Urinary bladder (tissue), 4 donors: ENCODE data around the gene ISLR2. TPM values are rescaled to one million over a fixed set of nuclear protein-coding genes. Genes with fewer than 3 reads are reported as not detected.
"Not testable (repeated sequence)": the region's sequence is repeated elsewhere in the genome, so short reads cannot be mapped to it uniquely, and the experiment has no call there.

Source experiments
- DNase-seq: peaks from one replicate; pipeline ENCODE4 v3.0.0-alpha.2; 2015; ENCODE audit errors: extremely low spot score
- H3K27ac ChIP-seq: one replicate; pipeline ENCODE4 v1.5.1; 2013; ENCODE audit warnings: low read depth, mild to moderate bottlenecking, moderate library complexity
- H3K36me3 ChIP-seq: one replicate; pipeline ENCODE4 v1.6.1; 2013; ENCODE audit warnings: mild to moderate bottlenecking, moderate library complexity; ENCODE audit not compliant: insufficient read depth
- H3K4me1 ChIP-seq: one replicate; pipeline ENCODE4 v1.6.1; 2013; ENCODE audit warnings: mild to moderate bottlenecking, moderate library complexity; ENCODE audit not compliant: insufficient read depth
- H3K4me3 ChIP-seq: one replicate; pipeline ENCODE4 v1.5.1; 2013; ENCODE audit warnings: low read depth, low read length
- WGBS: extraction: QIAGEN DNeasy Blood & Tissue Kit; methylation state at CpG from one replicate; pipeline ENCODE4 v1.1.7; 2013; 5-methylcytosine and 5-hydroxymethylcytosine counted together
- polyA plus RNA-seq: library from polyadenylated mRNA; stranded (reverse); fragments of 200-250 nt; gene quantifications from one replicate; pipeline ENCODE4 v1.2.3, GENCODE V29; 2013
- total RNA-seq: library from RNA; depleted of rRNA; stranded (reverse); fragments of >200 nt; gene quantifications from one replicate; pipeline ENCODE4 v1.2.3, GENCODE V29; 2014
- donor health status: healthy with polysubstance abuse.
- donor health status: healthy.

ISLR2 gene
- total RNA-seq: 2.9 TPM
- polyA plus RNA-seq: 2.0 TPM

GRCh38 chr15:74130155-74130848 is at the start of gene ISLR2:
Gene ISLR2 (plus strand): TSS chr15:74130586. CDS start chr15:74132755, 2,169 bp downstream.
- no peaks in the 10 kb centered on the region for H3K4me1 ChIP-seq
- DNase-seq: no peak
- 2% methylated on average over 53 of the region's 53 CpGs for WGBS
- H3K4me3 ChIP-seq: no peak within 1 kb of the TSS
- H3K27ac ChIP-seq: no peak within 1 kb of the TSS
- H3K36me3 ChIP-seq: no peaks in the 10 kb centered on the region

GRCh38 chr15:74082450-74082849 is 47.9 kb upstream of the ISLR2 start, which contains the start of gene GOLGA6A:
Gene GOLGA6A (minus strand): TSS chr15:74082550. CDS start chr15:74082509, 41 bp downstream.
- WGBS: no CpG with 5 or more reads among the region's 7 CpGs

GRCh38 chr15:74094567-74094966 is 35.8 kb upstream of the ISLR2 start:
- not testable (repeated sequence) for DNase-seq, H3K27ac ChIP-seq, H3K4me3 ChIP-seq

More at GRCh38 chr15:74082450-74082849, 47.9 kb upstream of the ISLR2 start, which contains the start of gene GOLGA6A:
- H3K36me3 ChIP-seq, H3K27ac ChIP-seq, DNase-seq, H3K4me1 ChIP-seq, H3K4me3 ChIP-seq: not testable (repeated sequence)

GRCh38 chr15:74095610-74096009 is 34.8 kb upstream of the ISLR2 start:
- not testable (repeated sequence) for DNase-seq, H3K4me1 ChIP-seq, H3K27ac ChIP-seq, H3K36me3 ChIP-seq, H3K4me3 ChIP-seq
- 88% methylated on average over 7 of the region's 10 CpGs for WGBS

More at GRCh38 chr15:74094567-74094966, 35.8 kb upstream of the ISLR2 start:
- no CpG with 5 or more reads among the region's 2 CpGs for WGBS
- not testable (repeated sequence) for H3K36me3 ChIP-seq, H3K4me1 ChIP-seq

GRCh38 chr15:74096753-74097474 is 33.5 kb upstream of the ISLR2 start:
- not testable (repeated sequence) for H3K4me3 ChIP-seq, H3K27ac ChIP-seq, H3K4me1 ChIP-seq, DNase-seq, H3K36me3 ChIP-seq
- WGBS: no CpG with 5 or more reads among the region's 27 CpGs

GRCh38 chr15:74099963-74100733 is 30.2 kb upstream of the ISLR2 start:
- H3K27ac ChIP-seq, H3K36me3 ChIP-seq, H3K4me1 ChIP-seq: not testable (repeated sequence)
- WGBS: 3% methylated on average over 34 of the region's 45 CpGs
- peak overlapping the region; percentile 35 for H3K4me3 ChIP-seq
- DNase-seq: peak; percentile 84

GRCh38 chr15:74108111-74108510 is 22.3 kb upstream of the ISLR2 start:
- H3K36me3 ChIP-seq: no peaks in the 10 kb centered on the region
- 70% methylated on average over 5 of the region's 5 CpGs for WGBS
- DNase-seq: no peak
- no peak overlapping the region for H3K27ac ChIP-seq
- no peaks in the 10 kb centered on the region for H3K4me1 ChIP-seq
- H3K4me3 ChIP-seq: no peak overlapping the region

- 81% methylated on average over 6 of the region's 6 CpGs for WGBS
- H3K27ac ChIP-seq, H3K4me3 ChIP-seq, H3K4me1 ChIP-seq, H3K36me3 ChIP-seq, DNase-seq: not testable (repeated sequence)
Measured at GRCh38 chr15:74108611-74109010, 21.8 kb upstream of the ISLR2 start.

GRCh38 chr15:74109713-74110112 is 20.7 kb upstream of the ISLR2 start:
- DNase-seq: no peak
- H3K36me3 ChIP-seq: no peaks in the 10 kb centered on the region
- no peak overlapping the region for H3K27ac ChIP-seq
- H3K4me1 ChIP-seq: no peaks in the 10 kb centered on the region
- 72% methylated on average over 7 of the region's 7 CpGs for WGBS
- no peak overlapping the region for H3K4me3 ChIP-seq

GRCh38 chr15:74120426-74120825 is 10.0 kb upstream of the ISLR2 start:
- DNase-seq: no peak
- WGBS: 69% methylated on average over 6 of the region's 6 CpGs
- Histone ChIP-seq H3K4me3 (no peak overlapping the region), H3K4me1 (no peaks in the 10 kb centered on the region), H3K36me3 (no peaks in the 10 kb centered on the region), H3K27ac (no peak overlapping the region)

GRCh38 chr15:74121039-74121438 is 9.3 kb upstream of the ISLR2 start:
- no peak overlapping the region for H3K27ac ChIP-seq
- DNase-seq: no peak
- no peak overlapping the region for H3K4me3 ChIP-seq
- no peaks in the 10 kb centered on the region for H3K4me1 ChIP-seq
- WGBS: 10% methylated on average over 4 of the region's 4 CpGs
- no peaks in the 10 kb centered on the region for H3K36me3 ChIP-seq

GRCh38 chr15:74121858-74122257 is 8.5 kb upstream of the ISLR2 start:
- Histone ChIP-seq H3K27ac (no peak overlapping the region), H3K4me3 (no peak overlapping the region), H3K4me1 (no peaks in the 10 kb centered on the region), H3K36me3 (no peaks in the 10 kb centered on the region)
- WGBS: 89% methylated on average over 6 of the region's 6 CpGs
- no peak for DNase-seq

GRCh38 chr15:74122403-74123130 is 7.8 kb upstream of the ISLR2 start:
- 51% methylated on average over 5 of the region's 5 CpGs for WGBS
- Histone ChIP-seq H3K4me3 (no peak overlapping the region), H3K27ac (no peak overlapping the region), H3K36me3 (no peaks in the 10 kb centered on the region), H3K4me1 (no peaks in the 10 kb centered on the region)
- no peak for DNase-seq
